PC-9 (cell line): ENCODE data around the gene C11orf65. TPM values are rescaled to one million over a fixed set of nuclear protein-coding genes. Genes with fewer than 3 reads are reported as not detected.
"Not testable (repeated sequence)": the region's sequence is repeated elsewhere in the genome, so short reads cannot be mapped to it uniquely, and the experiment has no call there.

Experiments
- BruUV-seq: library from RNA; stranded (reverse); fragments of 400-500 nt; replicated peaks from 2 replicates; lab custom pipeline; 2021; lab: Mats Ljungman, UMichigan
- CTCF ChIA-PET: fragments of 300-600 bp; sonication (Branson Sonifier 250); formaldehyde crosslinking; loops from one replicate; lab custom pipeline; 2022; ENCODE audit warnings: antibody characterized with exemption; lab: Charles Lee
- POLR2A ChIA-PET: fragments of 300-600 bp; sonication (Branson Sonifier 250); formaldehyde crosslinking; loops from one replicate; lab custom pipeline; 2022; ENCODE audit warnings: antibody characterized with exemption; ENCODE audit not compliant: unreplicated experiment; lab: Charles Lee
- DNase-seq, 2 experiments: peaks; one replicate each; pipeline versions ENCODE4 v3.0.0 to v3.0.0-alpha.2; 2015 to 2022; ENCODE audit warnings: mixed read lengths in 1 of 2
- H2AFZ ChIP-seq: fragments of 200-600 bp; sonication (generic); 2 replicates; pipeline ENCODE4 v1.8.1; 2017; ENCODE audit warnings: antibody characterized with exemption
- H3F3A ChIP-seq: fragments of 200-600 bp; sonication (generic); 2 replicates; pipeline ENCODE4 v1.8.1; 2017; ENCODE audit warnings: antibody characterized with exemption, mild to moderate bottlenecking, low read depth; ENCODE audit not compliant: insufficient read depth
- H3K27ac ChIP-seq: fragments of 200-600 bp; sonication (generic); 2 replicates; pipeline ENCODE4 v1.6.1; 2016; ENCODE audit warnings: mixed run types
- H3K27me3 ChIP-seq: fragments of 200-600 bp; sonication (generic); 2 replicates; pipeline ENCODE4 v1.6.1; 2016; ENCODE audit warnings: low read depth, mixed run types; ENCODE audit not compliant: insufficient read depth
- H3K36me3 ChIP-seq: fragments of 200-600 bp; sonication (generic); 2 replicates; pipeline ENCODE4 v1.6.1; 2016; ENCODE audit warnings: low read depth, mixed run types
- H3K4me1 ChIP-seq: fragments of 200-600 bp; sonication (generic); replicated peaks from 2 replicates; pipeline ENCODE4 v1.6.1; 2016; ENCODE audit warnings: mixed run types; ENCODE audit not compliant: insufficient read depth
- H3K4me2 ChIP-seq: fragments of 200-600 bp; sonication (generic); 2 replicates; pipeline ENCODE4 v1.6.1; 2017; ENCODE audit warnings: mixed run types
- H3K4me3 ChIP-seq: fragments of 200-600 bp; sonication (generic); 2 replicates; pipeline ENCODE4 v1.6.1; 2016; ENCODE audit warnings: mixed run types
- H3K79me2 ChIP-seq: fragments of 200-600 bp; sonication (generic); 2 replicates; pipeline ENCODE4 v1.6.1; 2017; ENCODE audit warnings: low read depth, mixed run types
- H3K9me2 ChIP-seq: fragments of 200-600 bp; sonication (generic); 2 replicates; pipeline ENCODE4 v1.8.1; 2017; ENCODE audit warnings: mild to moderate bottlenecking; ENCODE audit not compliant: insufficient read depth
- H3K9me3 ChIP-seq: fragments of 200-600 bp; sonication (generic); 2 replicates; pipeline ENCODE4 v1.8.1; 2016; ENCODE audit warnings: low read depth; ENCODE audit not compliant: insufficient read depth
- H4K20me1 ChIP-seq: fragments of 200-600 bp; sonication (generic); 2 replicates; pipeline ENCODE4 v1.8.1; 2017; ENCODE audit not compliant: insufficient read depth
- CTCF ChIP-seq: fragments of 200-600 bp; sonication (generic); conservative IDR thresholded peaks from 2 replicates; pipeline ENCODE4 v1.6.1; 2017; ENCODE audit warnings: mixed run types, antibody characterized with exemption, mild to moderate bottlenecking, moderate library complexity
- EZH2 ChIP-seq: fragments of 200-600 bp; sonication (generic); IDR thresholded peaks from 2 replicates; pipeline ENCODE4 v1.8.0; 2017; ENCODE audit warnings: antibody characterized with exemption, low read depth
- intact Hi-C: fragments of 100-400 bp; cut with micrococcal nuclease; formaldehyde crosslinking; loops from one replicate; pipeline ENCODE4 v1.10.0; 2022; ENCODE audit not compliant: unreplicated experiment
- total RNA-seq: library from RNA; stranded (reverse); gene quantifications from 2 replicates; pipeline ENCODE4 v1.2.3, GENCODE V29; 2021

C11orf65 gene
- total RNA-seq, 1 experiment from 2014 or later: 1.7 TPM

- H3K4me1 ChIP-seq: no peaks in the 10 kb centered on the region
- ChIA-PET CTCF (no interaction called here), POLR2A (no interaction called here)
- no peak for DNase-seq
- TF ChIP-seq EZH2: no peak
- TF ChIP-seq CTCF: no peak
- H3F3A ChIP-seq: no peaks in the 10 kb centered on the region
- no peaks in the 10 kb centered on the region for H3K36me3 ChIP-seq
- H2AFZ ChIP-seq: no peak overlapping the region
- no TSS peak for BruUV-seq
- H3K27ac ChIP-seq: no peak overlapping the region
- intact Hi-C loops: no loop called here
- no peaks in the 10 kb centered on the region for H4K20me1 ChIP-seq
- H3K4me2 ChIP-seq: no peak overlapping the region
- H3K27me3 ChIP-seq: no peaks in the 10 kb centered on the region
- no peaks in the 10 kb centered on the region for H3K9me3 ChIP-seq
- no peak overlapping the region for H3K4me3 ChIP-seq
- no peaks in the 10 kb centered on the region for H3K79me2 ChIP-seq
- H3K9me2 ChIP-seq: no peaks in the 10 kb centered on the region
Observed at GRCh38 chr11:108393046-108393445, 74.3 kb downstream of the C11orf65 start.

- intact Hi-C loops: no loop called here
- Histone ChIP-seq H3K4me1 (no peaks in the 10 kb centered on the region), H3F3A (no peaks in the 10 kb centered on the region), H3K4me3 (no peak overlapping the region), H3K27ac (no peak overlapping the region), H3K4me2 (no peak overlapping the region), H2AFZ (no peak overlapping the region), H3K79me2 (no peaks in the 10 kb centered on the region), H3K27me3 (no peaks in the 10 kb centered on the region), H3K9me3 (no peaks in the 10 kb centered on the region), H4K20me1 (no peaks in the 10 kb centered on the region), H3K36me3 (no peaks in the 10 kb centered on the region), H3K9me2 (no peaks in the 10 kb centered on the region)
- DNase-seq: no peak
- ChIA-PET POLR2A (no interaction called here), CTCF (no interaction called here)
- no TSS peak for BruUV-seq
- TF ChIP-seq EZH2 (no peak), CTCF (no peak)
Observed at GRCh38 chr11:108392353-108392752, 75.0 kb downstream of the C11orf65 start.

- CTCF ChIA-PET: no interaction called here
- Histone ChIP-seq H3K4me2 (no peak overlapping the region), H4K20me1 (no peaks in the 10 kb centered on the region), H3F3A (no peaks in the 10 kb centered on the region), H2AFZ (no peak overlapping the region), H3K79me2 (no peaks in the 10 kb centered on the region), H3K9me3 (no peaks in the 10 kb centered on the region), H3K4me3 (no peak overlapping the region), H3K27ac (no peak overlapping the region), H3K36me3 (no peaks in the 10 kb centered on the region), H3K4me1 (no peaks in the 10 kb centered on the region), H3K27me3 (no peaks in the 10 kb centered on the region), H3K9me2 (no peaks in the 10 kb centered on the region; the same call in 1 of the 2 replicates)
- BruUV-seq: no TSS peak
- DNase-seq: no peak
- POLR2A ChIA-PET: no interaction called here
- intact Hi-C loops: no loop called here
- TF ChIP-seq EZH2 (no peak), CTCF (no peak)
Observed at GRCh38 chr11:108388576-108388975, 78.8 kb downstream of the C11orf65 start.

GRCh38 chr11:108373505-108373904 is 93.8 kb downstream of the C11orf65 start:
- intact Hi-C loops, H3K9me2 ChIP-seq, POLR2A ChIA-PET, H3K79me2 ChIP-seq, CTCF ChIA-PET, H3K4me1 ChIP-seq, H3K4me2 ChIP-seq, H3K27ac ChIP-seq, H3K9me3 ChIP-seq, H3K36me3 ChIP-seq, H2AFZ ChIP-seq, DNase-seq, H3F3A ChIP-seq, BruUV-seq, H3K4me3 ChIP-seq, H3K27me3 ChIP-seq, H4K20me1 ChIP-seq: not testable (repeated sequence)
